ENCODE results near the gene ITPR2.
A peak's percentile ranks its signal among the peaks of the same experiment; 100 is the strongest.

ITPR2 gene

GRCh38 chr12:26721800-26722199 lies 111.2 kb downstream of the ITPR2 start:
- Histone ChIP-seq H3K27me3 (ENCODE audit: control insufficient read depth in 1 of 2, insufficient read depth in 2 of 2, low read length in 2 of 2) (no peaks in the 10 kb centered on the region), H3K36me3 (ENCODE audit: insufficient read depth, low read length) (no peaks in the 10 kb centered on the region), H3K9me3 (ENCODE audit: low read length) (no peaks in the 10 kb centered on the region), H3K4me1 (ENCODE audit: insufficient read depth, low read length) (peaks cover 22% of the 10 kb centered on the region), H3K4me3 (ENCODE audit: low read depth in 1 of 2, low read length in 2 of 2) (no peak overlapping the region), H3K27ac (ENCODE audit: low read depth, low read length) (no peak overlapping the region), H3K9ac (ENCODE audit: low read length) (no peak overlapping the region)

- H3K4me3 ChIP-seq (ENCODE audit: low read depth in 1 of 2, low read length in 2 of 2): no peak overlapping the region
- no peaks in the 10 kb centered on the region for H3K9me3 ChIP-seq (ENCODE audit: low read length)
- no peak overlapping the region for H3K9ac ChIP-seq (ENCODE audit: low read length)
- H3K36me3 ChIP-seq (ENCODE audit: insufficient read depth, low read length): peaks cover 2% of the 10 kb centered on the region
- peaks cover 20% of the 10 kb centered on the region for H3K4me1 ChIP-seq (ENCODE audit: insufficient read depth, low read length)
- H3K27me3 ChIP-seq (ENCODE audit: control insufficient read depth in 1 of 2, insufficient read depth in 2 of 2, low read length in 2 of 2): no peaks in the 10 kb centered on the region
- H3K27ac ChIP-seq (ENCODE audit: low read depth, low read length): no peak overlapping the region
These were observed 113.1 kb downstream of the ITPR2 start for GRCh38 chr12:26719852-26720251.

- no peaks in the 10 kb centered on the region for H3K27me3 ChIP-seq (ENCODE audit: control insufficient read depth in 1 of 2, insufficient read depth in 2 of 2, low read length in 2 of 2)
- H3K9ac ChIP-seq (ENCODE audit: low read length): no peak overlapping the region
- H3K27ac ChIP-seq (ENCODE audit: low read depth, low read length): no peak overlapping the region
- no peaks in the 10 kb centered on the region for H3K9me3 ChIP-seq (ENCODE audit: low read length)
- no peak overlapping the region for H3K4me3 ChIP-seq (ENCODE audit: low read depth in 1 of 2, low read length in 2 of 2)
- peaks cover under 1% of the 10 kb centered on the region for H3K4me1 ChIP-seq (ENCODE audit: insufficient read depth, low read length)
- peaks cover 5% of the 10 kb centered on the region for H3K36me3 ChIP-seq (ENCODE audit: insufficient read depth, low read length)
These were observed 115.2 kb downstream of the ITPR2 start for GRCh38 chr12:26717757-26718156.

- H3K27me3 ChIP-seq (ENCODE audit: control insufficient read depth in 1 of 2, insufficient read depth in 2 of 2, low read length in 2 of 2): no peaks in the 10 kb centered on the region
- H3K36me3 ChIP-seq (ENCODE audit: insufficient read depth, low read length): peaks cover 5% of the 10 kb centered on the region
- no peaks in the 10 kb centered on the region for H3K9me3 ChIP-seq (ENCODE audit: low read length)
- H3K9ac ChIP-seq (ENCODE audit: low read length): no peak overlapping the region
- no peak overlapping the region for H3K4me3 ChIP-seq (ENCODE audit: low read depth in 1 of 2, low read length in 2 of 2)
- peaks cover 16% of the 10 kb centered on the region for H3K4me1 ChIP-seq (ENCODE audit: insufficient read depth, low read length)
- no peak overlapping the region for H3K27ac ChIP-seq (ENCODE audit: low read depth, low read length)
These were observed 117.8 kb downstream of the ITPR2 start for GRCh38 chr12:26715232-26715631.

- H3K27ac ChIP-seq (ENCODE audit: low read depth, low read length): no peak overlapping the region
- peaks cover 5% of the 10 kb centered on the region for H3K36me3 ChIP-seq (ENCODE audit: insufficient read depth, low read length)
- no peaks in the 10 kb centered on the region for H3K9me3 ChIP-seq (ENCODE audit: low read length)
These were observed 119.1 kb downstream of the ITPR2 start for GRCh38 chr12:26713885-26714383.

GRCh38 chr12:26712892-26713291 lies 120.1 kb downstream of the ITPR2 start:
- Histone ChIP-seq H3K27me3 (ENCODE audit: control insufficient read depth in 1 of 2, insufficient read depth in 2 of 2, low read length in 2 of 2) (no peaks in the 10 kb centered on the region), H3K36me3 (ENCODE audit: insufficient read depth, low read length) (peaks cover 5% of the 10 kb centered on the region), H3K9me3 (ENCODE audit: low read length) (no peaks in the 10 kb centered on the region), H3K9ac (ENCODE audit: low read length) (no peak overlapping the region), H3K27ac (ENCODE audit: low read depth, low read length) (no peak overlapping the region), H3K4me1 (ENCODE audit: insufficient read depth, low read length) (peaks cover 16% of the 10 kb centered on the region), H3K4me3 (ENCODE audit: low read depth in 1 of 2, low read length in 2 of 2) (no peak overlapping the region)

More at GRCh38 chr12:26713885-26714383, 119.1 kb downstream of the ITPR2 start:
- H3K9ac ChIP-seq (ENCODE audit: low read length): no peak overlapping the region
- H3K27me3 ChIP-seq (ENCODE audit: control insufficient read depth in 1 of 2, insufficient read depth in 2 of 2, low read length in 2 of 2): no peaks in the 10 kb centered on the region
- H3K4me1 ChIP-seq (ENCODE audit: insufficient read depth, low read length): peaks cover 16% of the 10 kb centered on the region
- no peak overlapping the region for H3K4me3 ChIP-seq (ENCODE audit: low read depth in 1 of 2, low read length in 2 of 2)

GRCh38 chr12:26711569-26711968 lies 121.4 kb downstream of the ITPR2 start:
- Histone ChIP-seq H3K27ac (ENCODE audit: low read depth, low read length) (peak overlapping the region; percentile 35), H3K4me1 (ENCODE audit: insufficient read depth, low read length) (peaks cover 16% of the 10 kb centered on the region), H3K9me3 (ENCODE audit: low read length) (no peaks in the 10 kb centered on the region), H3K36me3 (ENCODE audit: insufficient read depth, low read length) (peaks cover 5% of the 10 kb centered on the region), H3K4me3 (ENCODE audit: low read depth in 1 of 2, low read length in 2 of 2) (no peak overlapping the region), H3K27me3 (ENCODE audit: control insufficient read depth in 1 of 2, insufficient read depth in 2 of 2, low read length in 2 of 2) (no peaks in the 10 kb centered on the region), H3K9ac (ENCODE audit: low read length) (no peak overlapping the region)

GRCh38 chr12:26711072-26711471 lies 121.9 kb downstream of the ITPR2 start:
- Histone ChIP-seq H3K4me3 (ENCODE audit: low read depth in 1 of 2, low read length in 2 of 2) (no peak overlapping the region), H3K9me3 (ENCODE audit: low read length) (no peaks in the 10 kb centered on the region), H3K27ac (ENCODE audit: low read depth, low read length) (peak overlapping the region; percentile 54), H3K4me1 (ENCODE audit: insufficient read depth, low read length) (peaks cover 16% of the 10 kb centered on the region), H3K9ac (ENCODE audit: low read length) (no peak overlapping the region), H3K27me3 (ENCODE audit: control insufficient read depth in 1 of 2, insufficient read depth in 2 of 2, low read length in 2 of 2) (no peaks in the 10 kb centered on the region), H3K36me3 (ENCODE audit: insufficient read depth, low read length) (peaks cover 5% of the 10 kb centered on the region)

- H3K4me3 ChIP-seq (ENCODE audit: low read depth in 1 of 2, low read length in 2 of 2): no peak overlapping the region
- no peaks in the 10 kb centered on the region for H3K36me3 ChIP-seq (ENCODE audit: insufficient read depth, low read length)
- H3K27me3 ChIP-seq (ENCODE audit: control insufficient read depth in 1 of 2, insufficient read depth in 2 of 2, low read length in 2 of 2): no peaks in the 10 kb centered on the region
- H3K9ac ChIP-seq (ENCODE audit: low read length): no peak overlapping the region
- H3K9me3 ChIP-seq (ENCODE audit: low read length): no peaks in the 10 kb centered on the region
- H3K27ac ChIP-seq (ENCODE audit: low read depth, low read length): no peak overlapping the region
- H3K4me1 ChIP-seq (ENCODE audit: insufficient read depth, low read length): peaks cover 12% of the 10 kb centered on the region
These were observed 127.1 kb downstream of the ITPR2 start for GRCh38 chr12:26705851-26706250.

GRCh38 chr12:26704684-26705460 lies 128.1 kb downstream of the ITPR2 start:
- Histone ChIP-seq H3K36me3 (ENCODE audit: insufficient read depth, low read length) (no peaks in the 10 kb centered on the region), H3K27ac (ENCODE audit: low read depth, low read length) (no peak overlapping the region), H3K9ac (ENCODE audit: low read length) (no peak overlapping the region)

GRCh38 chr12:26704214-26704613 lies 128.8 kb downstream of the ITPR2 start:
- Histone ChIP-seq H3K4me1 (ENCODE audit: insufficient read depth, low read length) (peaks cover 12% of the 10 kb centered on the region), H3K36me3 (ENCODE audit: insufficient read depth, low read length) (no peaks in the 10 kb centered on the region), H3K9ac (ENCODE audit: low read length) (no peak overlapping the region), H3K9me3 (ENCODE audit: low read length) (no peaks in the 10 kb centered on the region), H3K27ac (ENCODE audit: low read depth, low read length) (no peak overlapping the region), H3K27me3 (ENCODE audit: control insufficient read depth in 1 of 2, insufficient read depth in 2 of 2, low read length in 2 of 2) (no peaks in the 10 kb centered on the region), H3K4me3 (ENCODE audit: low read depth in 1 of 2, low read length in 2 of 2) (no peak overlapping the region)

More at GRCh38 chr12:26704684-26705460, 128.1 kb downstream of the ITPR2 start:
- Histone ChIP-seq H3K9me3 (ENCODE audit: low read length) (no peaks in the 10 kb centered on the region), H3K27me3 (ENCODE audit: control insufficient read depth in 1 of 2, insufficient read depth in 2 of 2, low read length in 2 of 2) (no peaks in the 10 kb centered on the region), H3K4me1 (ENCODE audit: insufficient read depth, low read length) (peaks cover 12% of the 10 kb centered on the region), H3K4me3 (ENCODE audit: low read depth in 1 of 2, low read length in 2 of 2) (no peak overlapping the region)

GRCh38 chr12:26702741-26703140 lies 130.3 kb downstream of the ITPR2 start:
- H3K4me3 ChIP-seq (ENCODE audit: low read depth in 1 of 2, low read length in 2 of 2): no peak overlapping the region
- no peak overlapping the region for H3K9ac ChIP-seq (ENCODE audit: low read length)
- H3K27me3 ChIP-seq (ENCODE audit: control insufficient read depth in 1 of 2, insufficient read depth in 2 of 2, low read length in 2 of 2): no peaks in the 10 kb centered on the region
- H3K36me3 ChIP-seq (ENCODE audit: insufficient read depth, low read length): no peaks in the 10 kb centered on the region
- peaks cover 12% of the 10 kb centered on the region for H3K4me1 ChIP-seq (ENCODE audit: insufficient read depth, low read length)
- H3K9me3 ChIP-seq (ENCODE audit: low read length): no peaks in the 10 kb centered on the region
- H3K27ac ChIP-seq (ENCODE audit: low read depth, low read length): no peak overlapping the region
